ENCODE data around the gene FAAP100.

The FAAP100 gene

DNA sequence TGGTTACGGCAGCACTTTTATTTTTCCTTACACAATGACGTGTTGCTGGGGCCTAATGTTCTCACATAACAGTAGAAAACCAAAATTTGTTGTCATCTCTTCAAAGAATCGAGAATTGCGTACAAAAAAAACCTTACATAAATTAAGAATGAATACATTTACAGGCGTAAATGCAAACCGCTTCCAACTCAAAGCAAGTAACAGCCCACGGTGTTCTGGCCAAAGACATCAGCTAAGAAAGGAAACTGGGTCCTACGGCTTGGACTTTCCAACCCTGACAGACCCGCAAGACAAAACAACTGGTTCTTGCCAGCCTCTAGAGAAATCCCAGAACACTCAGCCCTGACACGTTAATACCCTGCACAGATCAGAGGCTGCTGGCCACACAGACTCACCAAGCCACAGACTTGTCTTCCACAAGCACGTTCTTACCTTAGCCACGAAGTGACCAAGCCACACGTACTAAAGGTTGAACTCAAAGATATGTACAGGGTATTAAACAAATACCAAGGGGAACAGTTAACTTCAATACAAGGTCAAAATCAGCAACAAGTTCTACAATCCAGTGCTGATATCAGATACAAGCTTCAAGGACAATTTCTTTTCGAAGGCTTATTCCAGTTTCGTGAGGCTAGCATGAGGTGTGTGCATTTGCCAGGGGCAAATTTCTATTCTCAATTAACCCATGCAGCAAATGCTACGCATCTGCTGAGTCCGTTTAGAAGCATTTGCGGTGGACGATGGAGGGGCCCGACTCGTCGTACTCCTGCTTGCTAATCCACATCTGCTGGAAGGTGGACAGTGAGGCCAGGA lies 42.0 kb downstream of the FAAP100 start:
- no peak for DNase-seq

DNA sequence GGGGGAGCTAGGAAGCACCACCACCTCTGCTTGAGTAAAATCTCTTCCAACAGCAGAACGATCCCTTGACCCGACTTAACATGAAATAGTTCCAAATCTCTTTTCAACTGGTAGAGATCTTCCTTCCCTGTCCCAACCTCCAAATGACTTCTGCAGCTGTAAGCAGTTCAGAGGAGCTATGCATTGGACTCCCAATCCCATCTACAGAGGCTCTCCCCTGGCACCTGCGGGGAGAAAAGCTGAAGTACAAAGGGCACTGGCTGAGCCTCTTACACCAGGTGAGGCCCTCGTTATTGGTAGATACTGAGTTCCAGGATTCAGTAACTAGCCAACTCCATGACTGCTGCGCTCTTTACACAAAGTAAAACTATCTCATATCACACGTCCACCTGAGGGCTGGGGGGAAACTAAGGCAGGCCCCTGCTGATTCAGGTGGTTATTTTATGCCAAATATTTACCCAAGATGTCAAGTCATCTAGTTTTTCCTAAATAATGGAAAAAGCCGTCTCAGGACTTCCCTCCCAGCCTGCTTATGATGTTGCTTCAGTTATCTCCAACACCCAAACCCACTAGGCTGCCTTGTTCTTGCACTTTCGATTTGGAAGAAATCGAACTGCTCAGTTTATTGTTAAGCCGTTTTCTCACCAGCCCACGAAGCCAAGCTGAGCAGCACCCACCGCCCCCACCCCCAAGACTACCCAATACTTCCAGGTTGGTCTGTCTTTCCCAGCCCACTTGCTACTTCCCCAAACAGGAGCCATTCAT lies 42.8 kb downstream of the FAAP100 start:
- DNase-seq, result no peak

DNA sequence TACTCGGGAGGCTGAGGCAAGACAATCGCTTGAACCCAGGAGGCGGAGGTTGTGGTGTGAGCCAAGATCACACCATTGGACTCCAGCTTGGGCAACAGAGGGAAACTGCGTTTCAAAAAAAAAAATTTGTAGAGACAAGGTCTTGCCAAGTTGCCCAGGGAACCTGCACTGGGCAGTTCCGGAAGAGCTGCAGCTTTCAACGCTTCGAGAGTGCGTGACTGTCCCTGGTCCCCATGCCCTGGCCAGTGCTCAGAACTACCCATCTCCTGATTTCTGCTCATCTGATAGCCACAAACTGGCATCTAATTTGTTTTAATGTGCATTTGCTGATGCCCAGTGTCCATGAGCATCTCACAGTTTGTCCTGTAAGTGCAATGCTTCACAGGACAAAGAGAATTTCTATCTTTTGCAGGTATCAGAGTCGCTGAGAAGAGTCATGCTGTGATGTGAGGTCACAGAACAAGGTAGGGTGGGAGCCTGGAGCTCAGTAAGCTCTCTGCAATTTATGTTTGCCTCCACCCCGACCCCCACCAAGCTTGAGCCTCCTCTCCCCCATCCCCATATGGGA lies 43.4 kb downstream of the FAAP100 start:
- no peak for DNase-seq

DNA sequence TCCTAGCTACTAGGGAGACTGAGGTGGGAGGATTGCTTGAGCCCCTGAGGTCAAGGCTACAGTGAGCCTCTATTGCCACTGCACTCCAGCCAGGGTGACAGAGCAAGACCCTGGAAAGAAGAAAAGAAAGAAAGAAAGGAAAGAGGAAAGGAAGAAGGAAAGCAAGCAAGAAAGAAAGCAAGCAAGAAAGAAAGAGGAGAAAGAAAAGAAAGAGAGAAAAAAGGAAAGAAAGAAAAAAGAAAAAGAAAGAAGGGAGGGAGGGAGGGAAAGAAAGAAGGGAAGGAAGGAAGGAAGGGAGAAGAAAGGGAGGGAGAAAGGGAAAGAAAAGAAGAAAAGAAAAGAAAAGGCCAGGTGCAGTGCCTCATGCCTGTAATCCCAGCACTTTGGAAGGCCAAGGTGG lies 48.5 kb downstream of the FAAP100 start:
- no peak for DNase-seq

DNA sequence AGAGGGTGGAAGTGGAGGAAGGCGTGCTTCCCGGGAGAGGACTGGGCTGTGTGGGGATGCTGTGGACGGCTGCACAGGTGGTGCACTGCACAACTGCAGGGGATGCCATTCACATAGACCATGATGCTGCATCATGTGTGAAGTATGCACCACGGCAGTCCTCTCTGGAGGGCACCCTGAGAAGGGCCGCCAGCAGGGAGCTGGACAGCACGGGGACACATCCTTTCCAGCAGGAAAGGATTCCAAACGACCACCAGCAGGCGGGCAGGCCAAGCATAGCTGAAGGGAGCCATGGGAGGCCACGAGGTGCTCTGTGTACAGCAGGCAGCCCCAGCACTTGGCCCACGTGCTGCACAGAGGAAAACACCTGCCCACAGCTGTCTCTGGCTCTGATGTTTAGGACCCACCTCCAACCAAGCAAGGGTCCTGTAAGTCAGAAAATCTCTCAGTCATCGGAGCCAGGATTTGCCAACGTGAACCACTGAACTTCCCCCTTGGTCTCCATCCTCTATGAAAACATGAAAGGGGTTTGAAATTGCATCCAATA lies 49.6 kb downstream of the FAAP100 start:
- no peak for DNase-seq

DNA sequence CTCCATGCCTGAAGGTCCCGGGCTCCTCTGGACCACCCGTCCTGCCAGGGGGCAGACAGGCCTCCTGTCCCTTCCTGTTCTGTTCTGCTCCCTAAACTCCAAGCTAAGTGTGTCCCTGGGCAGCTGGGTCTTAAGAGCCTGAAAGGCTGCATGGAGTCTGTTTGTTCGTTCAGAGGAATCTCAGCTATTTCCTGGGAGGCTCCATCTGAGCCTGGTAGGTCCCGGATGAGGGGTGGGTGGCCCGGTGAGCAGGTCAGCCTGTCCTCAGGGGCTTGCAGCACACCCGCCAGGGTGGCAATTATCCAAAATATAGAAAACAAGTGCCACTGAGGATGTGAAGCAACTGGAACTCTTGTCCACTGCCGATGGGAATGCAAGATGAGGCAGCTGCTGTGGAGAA lies 52.1 kb downstream of the FAAP100 start:
- DNase-seq, result no peak

DNA sequence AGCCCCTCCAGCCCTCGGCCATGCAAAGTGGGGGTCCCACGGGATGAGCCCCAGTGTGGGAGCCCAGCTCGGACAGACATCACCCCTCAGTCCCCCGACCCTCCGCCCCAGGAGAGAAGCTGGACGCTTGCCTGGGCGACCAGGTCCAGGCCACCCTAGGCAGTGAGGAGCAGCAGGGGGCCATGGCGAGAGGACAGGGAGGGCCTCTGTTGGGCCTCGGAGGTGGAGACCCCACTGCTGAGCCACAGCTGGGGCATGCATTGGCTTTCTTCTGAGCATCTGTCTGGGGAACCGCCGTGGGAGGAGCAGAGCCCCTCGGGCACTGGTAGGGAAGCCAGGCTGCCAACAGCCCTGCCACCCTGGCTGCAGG lies 52.6 kb downstream of the FAAP100 start:
- no peak for DNase-seq

DNA sequence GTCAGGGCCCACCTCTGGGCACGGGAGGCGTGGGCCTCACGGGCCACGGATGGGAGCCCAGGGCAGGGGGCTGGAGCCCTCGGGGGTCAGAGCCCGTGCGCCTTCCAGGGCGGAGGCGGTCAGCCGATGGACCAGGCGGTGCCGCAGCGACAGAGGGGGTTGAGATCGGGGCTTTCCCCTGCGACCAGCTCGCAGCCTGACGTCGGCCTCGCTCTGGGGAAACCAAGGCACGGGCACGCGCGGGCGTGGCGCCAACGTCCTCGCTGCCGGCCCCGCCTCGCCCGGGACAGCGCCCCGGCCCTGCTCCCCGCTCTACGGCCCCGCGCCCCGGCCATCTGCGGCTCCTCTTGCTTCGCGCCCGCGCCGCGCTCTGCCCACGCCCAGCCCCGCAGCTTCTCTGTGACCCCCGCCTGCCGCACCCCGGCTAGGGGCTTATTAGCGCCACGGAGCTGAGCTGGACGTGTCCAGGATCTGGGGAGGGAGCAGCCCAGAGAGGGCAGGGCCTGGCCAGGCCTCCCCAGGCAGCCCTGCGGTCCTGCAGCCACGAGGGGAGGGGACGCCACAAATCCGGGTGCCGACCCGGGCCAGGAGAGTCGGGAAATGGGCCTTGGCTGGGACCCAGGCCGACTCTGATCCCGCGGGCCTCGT lies 53.1 kb downstream of the FAAP100 start:
- no peak for DNase-seq

DNA sequence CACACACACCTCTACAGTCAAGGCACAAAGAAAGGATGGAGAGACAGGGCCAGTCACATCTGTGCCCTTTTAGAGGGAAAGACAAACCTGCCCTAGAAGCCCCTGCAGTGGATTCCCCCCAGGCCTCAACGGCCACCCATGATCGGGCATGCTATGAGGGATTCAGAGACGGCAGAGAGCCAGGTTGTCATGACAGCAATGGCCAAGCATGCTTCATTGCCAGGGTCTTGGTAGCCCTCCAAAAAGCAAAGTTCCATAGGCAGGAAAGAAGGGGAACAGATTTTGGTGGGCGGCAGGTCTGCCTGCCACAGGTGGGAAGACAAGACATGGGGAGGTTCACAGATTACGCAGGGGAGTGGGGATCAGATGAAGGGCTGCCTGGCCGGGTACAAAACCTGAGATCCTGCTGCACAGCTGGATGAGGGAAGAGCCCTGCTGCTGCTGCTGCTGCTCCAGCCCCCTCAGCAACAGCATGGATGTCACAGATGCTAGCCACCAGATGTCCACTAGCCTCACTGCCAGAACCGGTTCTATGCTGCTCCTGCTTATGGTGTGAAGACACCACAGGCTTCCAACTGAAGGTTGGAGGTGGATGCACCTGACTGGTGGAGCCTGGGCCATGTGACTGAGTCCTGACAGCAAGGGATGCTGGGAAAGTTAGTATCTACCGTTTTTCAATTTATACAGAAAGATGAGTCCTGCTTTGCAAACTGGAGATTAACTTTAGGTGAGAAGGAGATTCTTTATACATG lies 57.4 kb downstream of the FAAP100 start:
- DNase-seq, result no peak

DNA sequence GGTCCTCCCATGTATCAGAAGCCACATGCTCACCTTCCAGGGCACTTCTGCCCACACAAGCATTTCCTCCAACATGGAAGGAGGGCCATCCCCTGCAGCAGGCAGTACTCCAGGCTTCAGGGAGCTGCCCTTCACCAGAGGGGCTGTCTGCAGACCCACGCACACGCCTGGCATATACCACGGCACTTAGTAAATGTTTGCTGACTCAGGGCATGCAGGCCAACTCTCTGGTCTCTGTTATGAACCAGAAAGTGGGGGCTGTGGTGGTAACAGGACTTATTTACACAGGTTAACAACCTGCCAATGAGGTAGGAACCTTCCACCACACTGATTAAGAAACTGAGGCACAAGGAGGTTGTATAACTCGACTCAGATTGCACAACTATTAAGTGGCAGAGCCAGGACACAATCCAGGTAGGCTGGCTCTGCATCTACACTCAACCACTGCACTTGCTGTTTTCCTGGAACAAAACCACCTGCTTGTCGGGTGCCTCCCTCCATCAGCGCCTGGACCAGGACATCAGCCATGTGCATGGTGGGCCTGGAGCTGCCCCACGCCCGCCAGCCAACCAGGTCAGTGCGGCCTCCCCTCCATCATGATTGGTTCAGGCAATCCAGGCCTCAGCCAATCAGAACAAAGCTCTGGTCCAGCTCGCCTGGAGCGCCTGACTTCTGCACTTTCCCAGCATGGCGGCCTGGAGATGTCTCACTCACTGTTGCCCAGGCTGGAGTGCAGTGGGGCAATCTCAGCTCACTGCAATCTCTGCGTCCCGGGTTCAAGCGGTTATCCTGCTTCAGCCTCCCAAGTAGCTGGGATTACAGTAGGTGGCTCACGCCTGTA lies 58.7 kb downstream of the FAAP100 start:
- no peak for DNase-seq

DNA sequence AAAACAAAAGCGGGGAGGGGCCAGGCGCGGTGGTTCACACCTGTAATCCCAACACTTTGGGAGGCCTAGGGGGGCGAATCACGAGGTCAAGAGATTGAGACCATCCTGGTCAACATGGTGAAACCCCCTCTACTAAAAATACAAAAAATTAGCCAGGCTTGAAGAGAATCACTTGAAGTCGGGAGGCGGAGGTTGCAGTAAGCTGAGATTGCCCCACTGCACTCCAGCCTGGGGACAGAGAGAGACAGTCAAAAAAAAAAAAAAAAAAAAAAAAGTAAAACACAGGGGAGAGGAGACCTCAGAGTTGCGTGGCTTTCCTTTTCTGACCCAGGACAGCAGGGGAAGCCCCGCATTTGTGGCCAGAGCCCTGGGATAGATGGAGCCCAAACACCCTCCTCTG lies 59.4 kb downstream of the FAAP100 start:
- no peak for DNase-seq

DNA sequence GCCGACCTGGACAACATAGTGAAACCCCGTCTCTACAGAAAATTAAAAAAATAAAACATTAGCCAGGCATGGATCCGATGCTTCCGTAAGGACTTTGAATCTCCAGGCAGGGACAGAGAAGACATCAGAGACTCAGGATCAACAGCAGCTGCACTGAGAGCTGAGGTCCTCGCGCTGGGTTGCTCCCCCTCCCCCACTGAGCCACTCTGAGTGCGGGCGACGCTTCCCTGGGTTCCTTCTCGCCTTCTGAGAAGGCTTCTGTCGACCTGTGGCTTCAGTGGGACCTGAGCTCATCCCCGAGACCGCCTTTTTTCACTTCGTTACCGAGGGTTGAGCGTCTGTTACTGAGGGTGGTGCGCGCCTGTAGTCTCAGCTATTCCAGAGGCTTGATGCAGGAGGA lies 60.0 kb downstream of the FAAP100 start:
- no peak for DNase-seq

DNA sequence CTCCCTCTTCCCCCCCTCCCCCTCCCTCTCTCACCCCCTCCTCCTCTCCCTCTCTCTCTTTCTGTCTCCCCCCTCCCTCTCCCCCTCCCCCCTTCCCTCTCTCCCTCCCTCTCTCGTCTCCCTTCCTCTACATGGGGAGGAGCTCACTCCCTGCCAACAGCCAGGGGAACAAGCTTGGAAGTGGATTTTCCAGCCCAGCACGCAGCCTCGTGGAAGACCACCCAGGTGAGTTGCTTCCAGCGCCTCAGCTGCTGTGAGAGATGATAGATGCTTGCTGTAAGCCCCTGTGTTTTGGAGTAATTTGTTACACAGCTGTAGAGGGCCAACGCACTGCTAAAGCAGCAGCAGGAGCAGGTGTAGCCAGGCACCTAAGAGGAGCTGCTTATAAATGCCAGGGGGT lies 60.4 kb downstream of the FAAP100 start:
- no peak for DNase-seq

DNA sequence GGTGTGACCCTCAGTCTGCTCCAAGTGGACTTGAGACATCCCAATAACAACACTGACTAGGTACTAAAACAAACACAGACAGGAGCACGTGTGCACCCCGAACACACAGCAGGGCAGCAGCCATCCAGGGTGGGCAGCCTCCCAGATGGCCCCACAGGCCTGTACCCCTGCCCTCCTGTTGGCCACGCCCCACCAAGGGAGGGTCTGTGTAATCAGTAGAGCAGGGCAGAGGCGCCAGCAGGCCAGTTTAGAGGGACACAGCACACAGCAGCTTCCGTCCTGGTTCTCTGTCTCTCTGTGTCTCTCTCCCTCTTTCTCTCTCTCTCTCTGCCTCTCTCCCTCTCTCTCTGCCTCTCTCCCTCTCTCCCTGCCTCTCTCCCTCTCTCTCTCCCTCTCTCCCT lies 61.0 kb downstream of the FAAP100 start:
- no peak for DNase-seq

DNA sequence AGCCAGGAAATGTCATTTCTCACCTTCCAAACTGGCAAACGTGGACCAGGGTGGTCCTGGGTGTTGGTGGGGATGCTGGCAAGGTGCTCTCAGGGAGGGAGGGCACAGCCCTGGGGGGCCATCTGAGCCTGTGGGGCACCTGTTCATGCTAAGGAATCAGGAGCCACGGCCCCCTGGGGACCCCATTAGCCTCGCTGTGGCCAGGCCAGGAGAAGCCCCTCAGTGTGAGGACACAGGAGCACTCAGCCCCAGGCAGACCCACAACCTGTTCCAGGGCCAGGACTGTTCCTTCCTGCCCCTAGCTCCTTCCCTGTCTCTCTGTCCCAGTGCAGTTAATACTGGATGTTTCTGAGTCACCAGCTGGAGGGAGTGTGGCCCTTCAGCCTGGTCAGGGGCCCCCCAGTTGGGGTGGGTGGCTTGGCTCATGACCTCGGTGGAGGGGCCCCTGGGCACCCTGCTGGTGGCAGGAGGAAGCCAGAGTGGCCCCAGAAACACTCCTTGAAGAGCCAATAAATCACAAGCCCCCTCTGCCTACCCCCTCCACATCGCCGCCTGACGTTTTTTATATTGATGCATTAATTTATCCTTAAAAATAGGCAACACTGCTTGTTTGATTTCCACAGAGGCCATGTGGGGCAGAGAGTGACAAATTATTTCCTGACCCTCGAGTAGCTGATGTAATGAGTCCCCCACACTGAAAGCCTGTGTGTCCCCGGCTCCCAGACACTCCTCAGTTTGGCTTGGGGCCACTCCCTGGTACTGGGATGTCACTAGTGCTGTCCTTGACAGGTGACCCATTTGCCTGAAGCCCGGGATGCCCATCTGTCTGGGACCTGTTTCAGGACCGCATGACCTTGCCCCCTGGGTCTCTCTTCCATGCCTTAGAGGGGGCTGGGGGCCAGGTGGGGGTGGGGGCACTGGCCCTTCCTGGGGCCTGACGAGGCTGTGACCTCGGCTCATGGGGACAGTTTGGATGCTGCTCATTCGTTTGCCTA lies 61.9 kb downstream of the FAAP100 start:
- DNase-seq, result no peak

Data from T1000 (cell line).